Lower leg skin (tissue), 4 donors: ENCODE results near the gene PLSCR4. TPM values are rescaled to one million over a fixed set of nuclear protein-coding genes. Genes with fewer than 3 reads are reported as not detected.
A peak's percentile ranks its signal among the peaks of the same experiment; 100 is the strongest.

ENCODE experiments used
- DNase-seq, 2 donors: peaks; one replicate each; pipeline ENCODE4 v3.0.0-alpha.2; 2019; ENCODE audit warnings: low spot score in 2 of 2
- H3K4me3 ChIP-seq: fragments of 200-600 bp; sonication (generic); 2 replicates; pipeline ENCODE4 v1.5.1; 2017; ENCODE audit warnings: mild to moderate bottlenecking, low read depth; ENCODE audit not compliant: poor library complexity, severe bottlenecking
- CTCF ChIP-seq, 3 donors: fragments of 450-650 bp; IDR thresholded peaks; one replicate each; pipeline ENCODE4 v1.5.1; 2016; ENCODE audit warnings: antibody characterized with exemption in 3 of 3, mild to moderate bottlenecking in 3 of 3, moderate library complexity in 2 of 3
- POLR2A ChIP-seq, 2 donors: fragments of 450-650 bp; IDR thresholded peaks; one replicate each; pipeline ENCODE4 v1.6.1; 2016 to 2017; ENCODE audit warnings: antibody characterized with exemption in 2 of 2, mild to moderate bottlenecking in 1 of 2, moderate library complexity in 1 of 2
- WGBS, 2 donors: methylation state at CpG; one replicate each; pipeline ENCODE4 v1.1.5; 2018; 5-methylcytosine and 5-hydroxymethylcytosine counted together
- intact Hi-C: fragments of 100-400 bp; cut with DNase I; formaldehyde crosslinking; loops from one replicate; pipeline ENCODE4 v1.15.0; 2023; ENCODE audit warnings: low total_unique reads
- total RNA-seq, 4 donors: library from RNA; depleted of rRNA; stranded (reverse); fragments of >200 nt; gene quantifications; one replicate each; pipeline ENCODE4 v1.1.0, GENCODE V29; 2016

The PLSCR4 gene
- total RNA-seq, 4 donors from 2014 or later, result 12.3 to 47.2 (median 18.4) TPM

DNA sequence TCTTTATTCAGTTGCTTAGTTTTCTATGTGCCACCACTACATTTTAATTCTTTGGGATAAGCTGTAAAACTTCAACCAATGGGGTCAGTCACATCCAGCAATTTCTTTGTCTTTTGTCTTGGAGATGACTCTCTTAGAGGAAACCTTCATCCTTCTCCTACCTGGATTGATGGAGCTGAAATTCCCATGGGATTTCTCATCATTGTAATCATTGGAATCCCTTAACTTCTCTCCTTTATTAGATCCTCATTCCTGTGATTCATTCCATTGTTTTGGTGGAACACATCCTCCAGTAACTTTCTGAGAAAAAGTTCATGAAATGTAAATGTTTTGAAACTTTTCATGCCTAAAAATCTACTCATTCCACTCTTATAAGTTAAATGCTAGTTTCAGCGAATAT lies 80.3 kb downstream of the PLSCR4 start:
- no peak overlapping the region for H3K4me3 ChIP-seq
- intact Hi-C loops, result no loop called here
- DNase-seq, result no peak
- 95 to 100% methylated on average over 1 of the region's 1 CpG for WGBS, 2 donors
- TF ChIP-seq CTCF (IDR thresholded peaks at IDR 0.05) (no peak), POLR2A (IDR thresholded peaks at IDR 0.05) (no peak)

DNA sequence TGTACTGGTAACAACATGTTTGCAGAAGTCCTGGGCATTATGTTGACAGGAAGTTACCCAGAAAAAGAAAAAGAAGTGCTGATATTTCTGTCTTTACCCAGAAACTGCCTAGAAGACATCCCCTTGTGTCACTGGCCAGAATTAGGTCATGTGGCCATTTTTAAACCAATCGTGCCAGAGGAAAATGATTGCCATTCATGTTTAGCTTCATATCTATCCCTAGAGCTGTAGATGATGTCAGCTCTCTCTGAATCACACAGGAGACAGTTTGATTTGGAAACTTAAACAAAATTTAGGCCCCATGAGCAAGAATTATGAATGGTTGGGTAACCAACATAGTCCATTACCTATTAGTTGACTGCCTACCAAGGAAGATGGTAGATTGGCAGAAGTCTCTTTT lies 81.0 kb downstream of the PLSCR4 start:
- H3K4me3 ChIP-seq, result no peak overlapping the region
- no peak for DNase-seq
- intact Hi-C loops, result no loop called here
- WGBS, 2 donors, result 90 to 92% methylated on average over 1 of the region's 1 CpG
- TF ChIP-seq CTCF (IDR thresholded peaks at IDR 0.05) (no peak), POLR2A (IDR thresholded peaks at IDR 0.05) (no peak)

- WGBS, 2 donors, result 20 to 31% methylated on average over 3 of the region's 3 CpGs
- no peak for DNase-seq
- TF ChIP-seq POLR2A (IDR thresholded peaks at IDR 0.05) (no peak), CTCF (IDR thresholded peaks at IDR 0.05) (no peak)
- no peak overlapping the region for H3K4me3 ChIP-seq
- intact Hi-C loops, result no loop called here
These were observed 84.1 kb downstream of the PLSCR4 start for GRCh38 chr3:146166826-146167225.

DNA sequence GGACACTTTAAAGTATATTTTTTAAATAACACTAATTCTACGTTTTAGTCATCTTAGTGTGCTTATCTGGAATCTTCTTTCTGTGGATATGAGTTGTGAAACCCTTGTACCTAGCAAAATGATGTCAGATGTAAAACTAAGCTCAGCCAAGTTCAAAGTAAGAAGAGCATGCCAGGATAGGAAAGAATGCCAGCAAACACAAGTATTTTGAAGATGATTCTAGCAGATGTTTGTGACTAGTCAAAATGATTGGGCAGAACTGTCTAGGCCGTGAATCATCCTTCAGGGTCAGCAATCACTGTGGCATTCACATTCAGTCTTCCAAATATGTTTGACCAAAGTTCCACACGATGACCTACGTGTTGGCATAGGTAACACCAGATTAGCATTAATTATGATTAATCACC lies 84.5 kb downstream of the PLSCR4 start:
- peak in 1 of 2 donors; percentile 42 for DNase-seq
- no peak overlapping the region for H3K4me3 ChIP-seq
- intact Hi-C loops, result no loop called here
- 35 to 39% methylated on average over 4 of the region's 4 CpGs for WGBS, 2 donors
- TF ChIP-seq CTCF (IDR thresholded peaks at IDR 0.05), result no peak
- TF ChIP-seq POLR2A (IDR thresholded peaks at IDR 0.05), result no peak

DNA sequence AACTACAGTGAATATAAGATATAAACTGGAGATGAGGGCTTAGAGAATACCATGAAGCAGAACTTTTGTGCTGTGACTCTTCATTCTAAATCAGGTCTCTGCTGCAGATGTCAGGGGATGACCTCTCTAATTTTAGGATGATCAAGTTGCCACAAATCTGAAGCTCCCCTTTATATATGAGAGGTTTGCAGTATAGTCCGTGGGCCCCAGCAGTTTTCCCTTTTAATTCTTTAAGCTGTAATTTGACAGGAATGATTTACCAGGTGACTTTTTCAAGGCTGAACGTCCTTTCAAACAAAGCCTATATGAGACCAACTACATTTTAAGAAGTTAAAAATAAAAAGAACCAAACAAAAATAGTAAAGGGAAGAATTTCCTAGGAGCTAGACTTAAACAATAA lies 85.0 kb downstream of the PLSCR4 start:
- no peak overlapping the region for H3K4me3 ChIP-seq
- TF ChIP-seq CTCF (IDR thresholded peaks at IDR 0.05), result no peak
- no peak for TF ChIP-seq POLR2A (IDR thresholded peaks at IDR 0.05)
- intact Hi-C loops, result no loop called here
- WGBS, 2 donors, result 60 to 67% methylated on average over 2 of the region's 2 CpGs
- DNase-seq, result no peak

GRCh38 chr3:146164971-146165769 lies 85.7 kb downstream of the PLSCR4 start:
- DNase-seq, result no peak
- 92% methylated on average over 7 of the region's 7 CpGs for WGBS, 2 donors
- TF ChIP-seq POLR2A (IDR thresholded peaks at IDR 0.05), result no peak
- TF ChIP-seq CTCF (IDR thresholded peaks at IDR 0.05), result no peak
- H3K4me3 ChIP-seq, result no peak overlapping the region
- intact Hi-C loops, result no loop called here
